Stomach (tissue), 9 donors: ENCODE data around the gene LILRA2. TPM values are rescaled to one million over a fixed set of nuclear protein-coding genes. Genes with fewer than 3 reads are reported as not detected.
"Not testable (repeated sequence)": the region's sequence is repeated elsewhere in the genome, so short reads cannot be mapped to it uniquely, and the experiment has no call there.

Experiments used
- DNase-seq, 2 donors: peaks; one replicate each; pipeline versions ENCODE4 v3.0.0 to v3.0.0-alpha.2; 2013 to 2019
- H3K27ac ChIP-seq, 5 donors: fragments of 200-600 bp in 4 of 5; sonication (generic) in 4 of 5; one replicate each; pipeline ENCODE4 v1.5.1; 2013 to 2019; ENCODE audit warnings: mild to moderate bottlenecking in 1 of 5, moderate library complexity in 1 of 5
- H3K27me3 ChIP-seq, 3 donors: fragments of 200-600 bp; sonication (generic); one replicate each; pipeline ENCODE4 v1.5.1; 2017 to 2019; ENCODE audit warnings: mixed run types in 1 of 3
- H3K36me3 ChIP-seq, 4 donors: fragments of 200-600 bp; sonication (generic); 1 replicate in 3 of 4; 2 replicates in 1 of 4; pipeline ENCODE4 v1.5.1; 2016 to 2019
- H3K4me1 ChIP-seq, 4 donors: fragments of 200-600 bp; sonication (generic); one replicate each; pipeline ENCODE4 v1.5.1; 2016 to 2019
- H3K4me3 ChIP-seq, 4 donors: fragments of 200-600 bp; sonication (generic) in 3 of 4; one replicate each; pipeline ENCODE4 v1.5.1; 2016 to 2019; ENCODE audit warnings: mild to moderate bottlenecking in 1 of 4
- H3K9me3 ChIP-seq, 4 donors: fragments of 200-600 bp; sonication (generic); one replicate each; pipeline ENCODE4 v1.5.1; 2016 to 2019
- EP300 ChIP-seq: sonication (generic); formaldehyde crosslinking; IDR thresholded peaks from one replicate; pipeline ENCODE4 v1.6.1; 2017; ENCODE audit warnings: antibody characterized with exemption
- POLR2A ChIP-seq, 4 donors: fragments of 450-650 bp; IDR thresholded peaks; one replicate each; pipeline ENCODE4 v1.6.1; 2016; ENCODE audit warnings: antibody characterized with exemption in 4 of 4, control low read depth in 2 of 4, mild to moderate bottlenecking in 1 of 4, moderate library complexity in 1 of 4
- POLR2AphosphoS5 ChIP-seq, 3 donors: sonication (generic); formaldehyde crosslinking; IDR thresholded peaks; one replicate each; pipeline ENCODE4 v1.6.1; 2016; ENCODE audit warnings: antibody characterized with exemption in 3 of 3
- WGBS, 5 donors: extraction: QIAGEN DNeasy Blood & Tissue Kit in 3 of 5; methylation state at CpG; one replicate each; pipeline versions ENCODE4 v1.1.5 to v1.1.7; 2013 to 2018; 5-methylcytosine and 5-hydroxymethylcytosine counted together
- intact Hi-C: fragments of 100-400 bp; cut with DNase I; formaldehyde crosslinking; loops from one replicate; pipeline ENCODE4 v1.15.1; 2023; ENCODE audit warnings: low total_unique reads
- polyA plus RNA-seq, 3 donors: library from polyadenylated mRNA; stranded (reverse); fragments of 200-250 nt; gene quantifications; one replicate each; pipeline ENCODE4 v1.2.3, GENCODE V29; 2013
- total RNA-seq, 5 donors: library from RNA; depleted of rRNA; stranded (reverse); fragments of >200 nt; gene quantifications; one replicate each; pipeline versions ENCODE4 v1.1.0 to v1.2.3, GENCODE V29; 2014 to 2016
- TF ChIP-seq, protein P1 (sequence below), 7 experiments: fragments of 450-650 bp in 4 of 7; fragments of 200-600 bp in 3 of 7; sonication (generic) in 3 of 7; IDR thresholded peaks; one replicate each; pipeline ENCODE4 v1.5.1; 2016 to 2019; ENCODE audit warnings: antibody characterized with exemption in 7 of 7, control low read depth in 2 of 7, mild to moderate bottlenecking in 1 of 7
- donor health status: healthy with polysubstance abuse.
- donor health status: Bipolar disorder and iron deficiency.
- donor health status: healthy.

Gene LILRA2
- total and polyA plus RNA-seq, 8 donors, result 0.20 to 7.8 (median 1.4) TPM; not detected in 2

DNA sequence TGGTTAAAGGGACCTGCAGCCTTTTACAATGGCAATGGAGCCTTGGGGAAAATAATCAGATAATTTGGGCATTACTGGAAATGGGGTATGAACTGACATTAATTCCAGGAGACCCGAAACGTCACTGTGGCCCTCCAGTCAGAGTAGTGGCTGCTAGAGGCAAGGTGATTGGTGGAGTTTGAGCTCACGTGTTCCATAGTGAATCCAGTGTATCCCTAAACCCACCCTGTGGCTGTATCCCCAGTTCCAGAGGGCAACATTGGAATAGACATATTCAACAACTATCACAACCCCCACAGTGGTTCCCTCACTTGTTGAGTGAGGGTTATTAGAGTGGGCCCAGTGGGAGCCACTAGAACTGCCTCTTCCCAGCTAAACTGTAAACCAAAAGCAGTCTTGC is 3.3 kb upstream of the LILRA2 start:
- intact Hi-C loops, result no loop called here

DNA sequence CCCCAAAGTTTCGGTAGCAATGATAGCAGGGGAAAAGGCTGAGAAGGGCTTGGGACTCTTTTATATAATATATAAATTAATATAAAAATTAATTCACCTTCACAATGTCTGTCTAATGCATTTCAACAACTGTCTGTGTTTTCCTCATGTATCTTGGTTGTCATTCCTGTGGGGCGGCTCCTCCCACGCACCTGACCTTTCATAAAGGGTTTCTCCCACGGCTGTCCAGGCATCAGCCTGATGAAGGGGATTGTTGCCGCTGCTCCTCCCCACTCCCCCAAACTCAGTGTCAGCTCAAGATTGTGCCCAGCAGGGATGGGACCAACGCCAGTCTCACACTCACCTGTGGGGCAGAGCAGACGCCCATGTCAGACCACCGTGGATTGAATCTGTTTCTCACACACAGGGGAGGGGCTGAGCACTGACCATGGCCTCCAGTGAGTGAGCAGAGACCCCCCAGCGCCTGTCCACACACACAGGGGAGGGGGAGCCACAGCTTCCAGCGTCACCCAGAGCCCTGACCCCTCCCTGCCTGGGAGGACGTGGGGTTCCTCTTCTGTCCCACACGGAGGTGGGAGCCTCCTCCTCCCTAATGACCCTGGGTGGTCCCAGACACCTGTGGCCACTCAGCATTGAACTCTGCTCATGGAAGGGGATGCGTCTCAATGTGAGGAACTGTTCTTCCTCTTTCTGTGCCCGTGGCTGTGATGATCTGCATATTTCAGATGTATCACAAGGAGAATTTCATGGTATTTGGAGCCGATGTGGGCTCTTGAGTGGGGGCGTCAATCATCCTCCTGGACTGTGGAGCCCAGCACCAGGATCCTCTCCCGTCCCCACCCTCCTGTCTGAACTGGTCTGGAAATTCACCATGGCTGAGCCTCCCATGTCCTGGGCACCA is 1.6 kb upstream of the LILRA2 start:
- WGBS, 5 donors, result 54 to 64% (median 57%) methylated on average over 14 to 17 of the region's 17 CpGs
- H3K9me3 ChIP-seq, H3K4me1 ChIP-seq, H3K27ac ChIP-seq, H3K36me3 ChIP-seq, intact Hi-C loops, DNase-seq, H3K4me3 ChIP-seq: not testable (repeated sequence)
- peaks cover 0 to 54% (median 0%) of the 10 kb centered on the region in 3 donors for H3K27me3 ChIP-seq

More for the DNA sequence above, 3.3 kb upstream of the LILRA2 start:
- no peak overlapping the region for H3K27ac ChIP-seq
- TF ChIP-seq, protein P1, sequence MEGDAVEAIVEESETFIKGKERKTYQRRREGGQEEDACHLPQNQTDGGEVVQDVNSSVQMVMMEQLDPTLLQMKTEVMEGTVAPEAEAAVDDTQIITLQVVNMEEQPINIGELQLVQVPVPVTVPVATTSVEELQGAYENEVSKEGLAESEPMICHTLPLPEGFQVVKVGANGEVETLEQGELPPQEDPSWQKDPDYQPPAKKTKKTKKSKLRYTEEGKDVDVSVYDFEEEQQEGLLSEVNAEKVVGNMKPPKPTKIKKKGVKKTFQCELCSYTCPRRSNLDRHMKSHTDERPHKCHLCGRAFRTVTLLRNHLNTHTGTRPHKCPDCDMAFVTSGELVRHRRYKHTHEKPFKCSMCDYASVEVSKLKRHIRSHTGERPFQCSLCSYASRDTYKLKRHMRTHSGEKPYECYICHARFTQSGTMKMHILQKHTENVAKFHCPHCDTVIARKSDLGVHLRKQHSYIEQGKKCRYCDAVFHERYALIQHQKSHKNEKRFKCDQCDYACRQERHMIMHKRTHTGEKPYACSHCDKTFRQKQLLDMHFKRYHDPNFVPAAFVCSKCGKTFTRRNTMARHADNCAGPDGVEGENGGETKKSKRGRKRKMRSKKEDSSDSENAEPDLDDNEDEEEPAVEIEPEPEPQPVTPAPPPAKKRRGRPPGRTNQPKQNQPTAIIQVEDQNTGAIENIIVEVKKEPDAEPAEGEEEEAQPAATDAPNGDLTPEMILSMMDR (IDR thresholded peaks at IDR 0.05), result no peak
- TF ChIP-seq POLR2AphosphoS5 (IDR thresholded peaks at IDR 0.05), result no peak
- TF ChIP-seq EP300, result no peak
- no peak for TF ChIP-seq POLR2A (IDR thresholded peaks at IDR 0.05)
- H3K27me3 ChIP-seq, result peaks cover 0 to 46% (median 0%) of the 10 kb centered on the region in 3 donors
- WGBS, 5 donors, result 52 to 71% (median 67%) methylated on average over 3 of the region's 3 CpGs
- H3K4me3 ChIP-seq, result no peak overlapping the region
- no peaks in the 10 kb centered on the region for H3K9me3 ChIP-seq
- no peak for DNase-seq
- H3K4me1 ChIP-seq, result no peaks in the 10 kb centered on the region
- no peaks in the 10 kb centered on the region for H3K36me3 ChIP-seq

GRCh38 chr19:54572696-54573311 is 786 bp upstream of the LILRA2 start:
- Histone ChIP-seq H3K4me1 (no peaks in the 10 kb centered on the region), H3K36me3 (no peaks in the 10 kb centered on the region), H3K27me3 (peaks cover 0 to 54% (median 0%) of the 10 kb centered on the region in 3 donors), H3K9me3 (no peaks in the 10 kb centered on the region), H3K4me3 (peak overlapping the region in 3 of 4 donors; percentile 5 to 33 (median 16)), H3K27ac (peak overlapping the region in 3 of 5 donors; percentile 15 to 66 (median 58))
- intact Hi-C loops, result no loop called here
- no peak for TF ChIP-seq EP300
- TF ChIP-seq, protein P1 (IDR thresholded peaks at IDR 0.05), result no peak
- TF ChIP-seq POLR2AphosphoS5 (IDR thresholded peaks at IDR 0.05), result no peak
- TF ChIP-seq POLR2A (IDR thresholded peaks at IDR 0.05), result no peak
- DNase-seq, result peak in 1 of 2 donors; percentile 13
- WGBS, 5 donors, result 41 to 61% (median 57%) methylated on average over 9 of the region's 9 CpGs

DNA sequence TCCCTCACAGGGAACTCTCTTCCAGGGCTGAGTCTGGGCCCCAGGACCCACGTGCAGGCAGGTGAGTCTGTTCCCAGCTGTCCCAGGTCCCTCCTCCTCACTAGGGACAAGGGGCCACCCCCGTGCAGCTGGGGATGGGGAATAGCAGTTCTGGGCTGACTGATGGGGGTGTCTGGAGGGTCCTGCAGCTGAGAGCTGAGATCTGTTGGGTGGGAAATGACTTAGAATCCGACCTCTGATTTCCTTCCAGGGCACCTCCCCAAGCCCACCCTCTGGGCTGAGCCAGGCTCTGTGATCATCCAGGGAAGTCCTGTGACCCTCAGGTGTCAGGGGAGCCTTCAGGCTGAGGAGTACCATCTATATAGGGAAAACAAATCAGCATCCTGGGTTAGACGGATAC is 461 bp downstream of the LILRA2 start:
- intact Hi-C loops, result no loop called here
- H3K27ac ChIP-seq, result peak overlapping the region in 2 of 5 donors; percentile 8 to 66
- no peaks in the 10 kb centered on the region for H3K4me1 ChIP-seq
- no peaks in the 10 kb centered on the region for H3K36me3 ChIP-seq
- peaks cover 0 to 54% (median 0%) of the 10 kb centered on the region in 3 donors for H3K27me3 ChIP-seq
- 17 to 51% (median 34%) methylated on average over 2 to 4 of the region's 4 CpGs for WGBS, 5 donors
- no peaks in the 10 kb centered on the region for H3K9me3 ChIP-seq
- H3K4me3 ChIP-seq, result peak overlapping the region in 1 of 4 donors; percentile 33
- no peak for DNase-seq
- TF ChIP-seq, protein P1 (IDR thresholded peaks at IDR 0.05), result no peak
- no peak for TF ChIP-seq POLR2A (IDR thresholded peaks at IDR 0.05)
- no peak for TF ChIP-seq POLR2AphosphoS5 (IDR thresholded peaks at IDR 0.05)
- no peak for TF ChIP-seq EP300
